D341Med (cell line): ENCODE data around the gene WNT7A.

Experiments
- DNase-seq: peaks from one replicate; pipeline ENCODE4 v3.0.0; 2012; ENCODE audit warnings: low spot score

Gene WNT7A

GRCh38 chr3:13827256-13827655 is 52.6 kb downstream of the WNT7A start:
- no peak for DNase-seq

DNA sequence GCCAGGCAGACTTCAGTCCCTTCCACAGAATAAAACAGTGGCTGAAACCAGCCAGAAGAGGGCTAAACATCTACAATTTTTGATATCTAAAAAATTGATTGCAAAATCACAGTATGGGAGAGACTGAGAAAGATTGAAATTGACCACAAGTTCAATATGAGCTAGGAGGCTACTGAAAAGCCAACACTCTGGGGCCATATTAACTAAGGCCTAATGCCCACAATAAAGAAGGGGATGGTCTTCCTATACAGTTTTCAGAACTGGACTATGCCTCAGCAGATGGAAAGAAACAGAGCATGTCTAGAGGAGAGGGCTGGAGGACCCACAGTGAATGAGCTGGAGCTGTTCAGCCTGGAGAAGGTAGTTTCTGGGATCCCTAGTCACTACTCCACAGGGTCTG is 53.2 kb downstream of the WNT7A start:
- no peak for DNase-seq

DNA sequence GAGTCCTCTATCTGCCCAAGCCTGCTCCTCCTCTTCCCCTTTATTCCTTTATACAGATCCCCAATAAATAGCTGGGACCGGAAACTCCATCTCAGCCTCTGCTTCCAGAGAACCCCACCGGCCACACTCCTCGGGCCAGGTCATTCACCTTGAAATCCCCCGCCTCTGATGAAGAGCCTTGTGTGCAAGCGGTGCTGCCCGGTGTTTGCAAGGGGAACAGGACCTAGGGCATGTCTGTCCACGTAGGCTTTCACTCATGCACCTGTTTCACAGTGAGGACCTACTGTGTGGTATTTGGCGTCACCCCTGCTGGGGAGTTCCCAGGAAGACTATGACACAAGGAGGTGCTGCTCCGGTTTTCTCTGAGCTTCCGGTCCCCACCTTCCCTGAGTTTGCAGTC is 54.0 kb downstream of the WNT7A start:
- DNase-seq, result no peak

DNA sequence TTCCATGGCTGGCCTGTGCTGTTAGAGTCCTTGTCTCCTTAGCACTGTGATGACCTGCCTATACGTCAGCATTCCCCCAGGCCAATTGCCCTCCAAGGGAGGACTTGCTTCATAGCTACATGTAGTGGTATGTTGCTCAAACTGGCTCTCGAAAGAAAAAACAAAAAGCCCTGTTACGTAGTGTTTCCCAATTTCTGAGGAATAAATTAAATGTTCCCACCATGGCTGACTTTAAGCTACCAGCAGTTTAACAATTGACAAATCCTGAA is 54.6 kb downstream of the WNT7A start:
- no peak for DNase-seq

DNA sequence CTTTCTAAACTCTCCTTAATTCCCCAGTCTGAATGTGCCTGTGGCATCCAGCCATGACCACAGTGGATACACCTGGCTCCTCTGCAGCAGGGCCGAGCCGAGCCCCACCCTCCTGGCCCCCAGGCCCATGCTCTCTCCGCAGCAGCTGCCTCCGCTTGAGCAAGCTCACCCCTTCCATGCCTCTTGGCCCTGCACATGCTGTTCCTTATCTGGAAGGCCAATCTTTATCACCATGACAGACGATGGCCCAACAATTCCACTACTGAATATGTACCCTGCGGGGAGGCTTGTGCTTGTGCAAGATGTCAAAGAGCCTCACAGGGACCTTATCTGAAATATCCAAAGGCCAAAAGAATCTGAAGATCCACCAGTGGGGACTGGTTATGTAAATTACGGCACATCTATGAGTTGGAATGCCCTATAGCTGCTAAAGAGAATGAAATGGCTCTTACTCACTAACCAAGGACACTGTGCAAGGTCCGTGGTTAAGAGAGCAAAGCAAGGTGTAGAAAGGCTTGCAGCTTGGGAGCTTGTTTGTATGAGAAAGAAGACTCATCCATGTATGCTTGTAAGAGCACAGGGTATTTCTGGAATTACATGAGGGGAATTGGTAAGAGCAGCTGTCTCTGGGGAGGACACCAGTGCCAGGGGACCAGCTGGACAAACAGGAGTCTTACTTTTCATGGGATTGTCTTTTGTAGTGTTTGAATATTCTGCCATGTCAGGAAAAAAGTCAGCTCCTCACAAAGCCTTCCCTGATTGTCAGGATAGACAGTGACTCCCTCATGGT is 55.2 kb downstream of the WNT7A start:
- DNase-seq, result no peak

DNA sequence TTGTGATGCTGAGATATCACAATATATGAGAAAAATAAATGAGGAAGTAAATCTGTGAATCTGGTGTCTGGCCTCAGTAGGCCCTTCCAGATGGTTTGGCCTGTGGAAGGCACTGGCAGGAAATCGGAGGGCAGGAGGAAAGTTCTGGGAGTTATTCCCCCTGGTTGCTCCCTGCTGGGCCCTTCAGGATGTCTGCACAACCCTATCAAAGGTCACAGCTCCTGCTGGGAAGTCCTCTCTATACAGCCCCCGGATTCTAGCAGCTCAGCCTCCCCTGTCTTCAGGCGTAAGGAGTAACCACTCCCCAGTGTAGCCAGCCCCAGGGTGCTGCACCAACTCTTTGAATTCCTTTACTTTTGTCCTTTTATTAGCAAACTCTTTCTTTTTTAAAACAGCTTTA is 56.2 kb downstream of the WNT7A start:
- no peak for DNase-seq

GRCh38 chr3:13822871-13823585 is 56.8 kb downstream of the WNT7A start:
- no peak for DNase-seq

DNA sequence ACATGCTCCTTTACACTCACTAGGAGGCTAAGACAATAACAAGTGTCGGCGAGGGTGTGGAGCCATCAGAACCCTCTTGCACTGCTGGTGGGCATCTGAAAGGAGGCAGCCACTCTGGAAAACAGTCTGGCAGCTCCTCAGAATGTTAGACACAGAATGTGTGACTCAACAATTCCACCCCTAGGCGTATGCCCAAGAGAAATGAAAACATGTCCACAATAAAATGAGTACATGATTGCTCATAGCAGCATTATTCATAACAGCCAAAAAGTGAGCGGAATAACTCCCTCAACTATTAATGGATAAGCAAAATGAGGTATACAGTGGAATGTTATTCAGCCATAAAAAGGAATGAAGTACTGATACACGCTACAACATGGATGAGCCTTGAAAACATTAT is 57.8 kb downstream of the WNT7A start:
- DNase-seq, result no peak

GRCh38 chr3:13821126-13821525 is 58.7 kb downstream of the WNT7A start:
- DNase-seq, result no peak

- no peak for DNase-seq
These were observed 61.0 kb downstream of the WNT7A start for GRCh38 chr3:13818919-13819318.

DNA sequence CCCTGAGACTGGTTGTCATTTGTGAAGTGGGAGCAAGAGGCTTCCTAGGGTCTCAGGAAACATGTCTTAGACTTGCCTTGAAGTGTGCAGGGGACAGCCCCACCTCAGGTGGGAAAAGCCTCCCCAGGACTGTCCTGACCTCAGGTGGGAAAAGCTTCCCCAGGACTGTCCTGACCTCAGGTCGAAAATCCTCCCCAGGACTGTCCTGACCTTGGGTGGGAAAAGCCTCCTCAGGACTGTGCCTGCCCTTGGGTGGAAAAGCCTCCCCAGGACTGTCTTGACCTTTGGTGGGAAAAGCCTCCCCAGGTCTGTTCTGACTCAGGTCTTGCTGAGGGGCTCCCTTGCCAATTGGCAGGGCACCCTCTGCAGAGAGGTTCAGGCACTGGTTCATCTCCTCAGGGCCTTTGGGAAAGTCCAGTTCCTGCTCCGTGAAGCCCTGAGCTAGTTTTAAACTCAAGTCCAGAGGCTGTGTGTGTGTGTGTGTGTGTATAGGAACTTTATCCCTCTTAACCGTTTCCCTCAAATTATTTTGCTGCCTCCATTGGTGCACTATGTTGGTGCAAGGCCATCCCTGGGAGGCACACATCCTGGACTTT is 64.7 kb downstream of the WNT7A start:
- no peak for DNase-seq

DNA sequence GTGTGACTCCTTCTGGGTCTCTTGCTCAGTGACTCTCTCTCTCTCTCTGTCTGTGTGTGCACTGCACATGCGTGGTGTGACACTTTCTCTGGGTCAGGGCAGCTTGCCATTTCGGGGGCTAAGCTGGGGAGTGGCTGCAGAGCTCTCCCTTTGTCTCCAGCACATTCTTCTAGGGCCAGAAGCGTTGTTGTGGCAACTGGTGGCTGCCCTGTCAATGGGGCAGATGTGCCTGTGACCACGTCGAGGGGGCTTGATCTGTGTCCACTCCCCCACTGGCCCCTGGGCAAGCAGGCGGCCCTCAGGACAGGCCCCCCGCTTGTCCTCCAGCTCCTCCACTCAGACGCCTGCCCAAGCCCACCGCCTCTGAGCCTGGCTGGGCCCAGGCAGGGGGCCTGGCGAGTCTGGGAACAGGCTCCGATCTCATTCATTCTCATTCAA is 67.8 kb downstream of the WNT7A start:
- DNase-seq, result no peak

DNA sequence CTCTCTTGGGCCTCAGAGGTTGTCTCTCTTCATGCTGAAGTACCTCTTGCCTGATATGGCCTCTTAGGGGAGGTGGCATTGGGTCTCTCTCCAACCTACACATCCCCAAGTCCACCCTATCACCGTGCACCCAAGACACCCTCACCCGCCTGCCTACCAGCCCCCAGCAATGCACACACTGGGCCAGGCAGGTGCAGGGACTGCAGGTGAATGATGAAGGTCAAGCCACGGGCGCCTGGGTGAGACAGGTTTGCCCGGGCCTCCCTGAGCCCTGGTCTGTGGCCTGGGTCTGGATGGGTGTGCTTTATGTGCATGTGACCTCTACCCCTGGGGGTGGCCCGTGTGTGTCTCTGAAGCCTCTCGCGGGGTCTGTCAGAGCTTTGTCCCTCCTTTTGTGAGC is 68.3 kb downstream of the WNT7A start:
- no peak for DNase-seq

- no peak for DNase-seq
These were observed 71.3 kb downstream of the WNT7A start for GRCh38 chr3:13808550-13808949.

DNA sequence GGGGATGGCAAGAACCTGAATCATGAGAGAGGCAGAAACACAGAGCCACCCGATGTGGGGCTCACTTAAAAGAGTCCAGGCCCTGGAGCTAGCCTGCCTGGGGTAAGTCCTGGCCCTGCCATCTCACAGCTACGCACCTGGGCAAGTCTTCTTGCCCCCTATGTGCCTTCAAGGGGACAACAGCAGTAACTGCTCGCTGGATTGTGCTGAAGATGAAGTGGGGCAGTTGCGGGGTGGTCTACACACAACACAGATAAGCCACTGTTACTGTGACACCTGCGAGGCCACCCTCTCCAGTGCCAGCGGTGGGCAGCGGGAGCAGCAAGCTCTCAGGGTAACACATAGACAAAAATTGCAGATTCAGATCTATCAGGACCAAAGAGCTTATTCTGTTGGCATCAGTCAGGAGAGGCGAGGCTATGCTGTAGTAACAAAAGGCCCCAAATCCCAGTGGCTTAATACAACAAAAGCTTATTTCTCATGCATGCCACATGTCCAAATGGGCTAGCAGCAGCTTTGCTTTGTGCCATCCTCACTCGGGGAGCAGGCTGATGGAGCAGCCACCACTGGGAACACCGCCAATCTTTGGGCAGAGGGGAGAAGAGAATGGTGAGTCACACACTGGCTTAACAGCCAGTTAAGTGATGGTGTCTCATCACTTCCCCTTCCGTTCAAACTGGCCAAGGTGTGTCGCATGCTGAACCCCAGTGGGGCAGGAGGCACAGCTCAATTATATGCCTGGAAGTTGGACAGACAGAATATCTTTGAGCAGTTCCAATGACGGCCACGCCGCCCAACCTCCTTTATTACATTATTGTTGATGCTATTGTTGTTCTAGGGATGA is 78.3 kb downstream of the WNT7A start:
- no peak for DNase-seq

DNA sequence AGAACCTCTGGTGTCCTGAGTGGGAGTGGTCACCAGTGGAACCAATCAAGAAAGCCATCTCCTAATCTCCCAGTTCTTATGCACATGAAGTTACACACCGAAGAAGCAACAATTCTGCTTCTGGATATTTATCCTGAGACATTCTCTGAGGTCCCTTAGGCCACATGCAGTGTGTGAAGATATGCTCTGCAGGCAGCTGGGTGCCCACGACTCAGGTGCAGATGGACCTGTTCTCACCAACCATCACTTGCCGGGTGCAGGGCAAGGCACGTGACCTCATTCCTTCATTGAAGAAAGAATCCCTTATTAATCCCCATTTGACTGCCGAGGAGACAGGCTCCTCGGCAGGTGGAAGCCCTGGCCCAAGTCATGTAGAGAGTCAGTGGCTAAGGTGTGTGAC is 79.8 kb downstream of the WNT7A start:
- no peak for DNase-seq

- DNase-seq, result no peak
These were observed 81.5 kb downstream of the WNT7A start for GRCh38 chr3:13798401-13798800.

DNA sequence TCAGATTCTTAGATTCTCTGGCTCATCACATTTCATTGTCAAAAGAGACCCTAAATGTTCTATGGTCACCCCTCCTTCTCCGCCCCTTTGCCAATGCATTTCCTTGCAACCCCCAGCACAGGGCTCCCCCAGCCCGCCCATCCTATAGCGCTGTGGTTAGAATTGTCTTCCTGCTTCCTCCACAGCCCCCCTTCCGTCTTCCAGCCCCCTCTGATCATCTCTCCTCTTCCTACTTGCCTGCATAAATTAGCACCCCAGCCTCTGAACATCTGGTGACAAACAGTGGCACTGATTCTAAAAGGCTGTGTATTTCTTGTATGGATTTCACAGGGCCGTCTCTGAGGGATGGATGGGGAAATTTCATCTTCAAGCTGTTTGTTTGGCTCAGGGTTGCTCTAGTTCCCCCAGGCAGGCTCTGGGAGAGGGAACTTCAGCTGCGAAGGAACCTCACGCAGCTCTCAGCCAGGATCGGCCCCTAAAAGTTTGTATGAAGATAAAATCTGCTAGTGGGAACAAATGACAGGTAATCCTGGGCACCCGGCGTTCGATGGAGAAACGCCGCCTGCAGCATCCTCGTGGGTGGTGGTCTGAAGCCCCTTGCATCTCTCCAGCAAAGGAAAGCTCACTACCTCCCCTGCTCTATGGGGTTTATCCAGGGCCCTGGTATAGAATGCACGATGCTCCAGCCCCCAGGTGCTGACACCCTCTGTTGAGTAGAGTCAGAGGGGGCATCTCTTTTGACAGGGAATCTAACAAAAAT is 83.0 kb downstream of the WNT7A start:
- DNase-seq, result no peak

GRCh38 chr3:13795816-13796215 is 84.1 kb downstream of the WNT7A start:
- DNase-seq, result no peak

GRCh38 chr3:13794322-13794721 is 85.5 kb downstream of the WNT7A start:
- DNase-seq, result no peak

GRCh38 chr3:13793451-13793850 is 86.4 kb downstream of the WNT7A start:
- no peak for DNase-seq
